ENCODE measurements around the gene SH2B2.
A peak's percentile ranks its signal among the peaks of the same experiment; 100 is the strongest.

The SH2B2 gene

GRCh38 chr7:102272917-102273748 lies 13.5 kb upstream of the SH2B2 start:
- TF ChIP-seq CTCF (IDR thresholded peaks at IDR 0.05; ENCODE audit: extremely low read depth, insufficient read depth, missing control alignments) = no peak
- in situ Hi-C loops (cut with MboI; ENCODE audit: low pct_unique_long_range_greater_than_20kb, low sequenced_read_pairs, unreplicated experiment) = no loop called here
- DNase-seq (ENCODE audit: low spot score) = no peak

- in situ Hi-C loops (cut with MboI; ENCODE audit: low pct_unique_long_range_greater_than_20kb, low sequenced_read_pairs, unreplicated experiment) = no loop called here
- DNase-seq (ENCODE audit: low spot score) = no peak
- no peak for TF ChIP-seq CTCF (IDR thresholded peaks at IDR 0.05; ENCODE audit: extremely low read depth, insufficient read depth, missing control alignments)
Measured at GRCh38 chr7:102273749-102274712, 12.6 kb upstream of the SH2B2 start.

- in situ Hi-C loops (cut with MboI; ENCODE audit: low pct_unique_long_range_greater_than_20kb, low sequenced_read_pairs, unreplicated experiment) = loop anchor here (5.0 kb wide), 1 partner anchor 117 kb away; no protein-coding TSS in a partner anchor
- no peak for TF ChIP-seq CTCF (IDR thresholded peaks at IDR 0.05; ENCODE audit: extremely low read depth, insufficient read depth, missing control alignments)
- no peak for DNase-seq (ENCODE audit: low spot score)
Measured at GRCh38 chr7:102275123-102275703, 11.5 kb upstream of the SH2B2 start.

- DNase-seq (ENCODE audit: low spot score) = no peak
- TF ChIP-seq CTCF (IDR thresholded peaks at IDR 0.05; ENCODE audit: extremely low read depth, insufficient read depth, missing control alignments) = no peak
- in situ Hi-C loops (cut with MboI; ENCODE audit: low pct_unique_long_range_greater_than_20kb, low sequenced_read_pairs, unreplicated experiment) = loop anchor here (5.0 kb wide), 1 partner anchor 114 kb away; no protein-coding TSS in a partner anchor
Measured at GRCh38 chr7:102277901-102278300, 8.8 kb upstream of the SH2B2 start.

GRCh38 chr7:102279537-102280400 lies 6.9 kb upstream of the SH2B2 start:
- in situ Hi-C loops (cut with MboI; ENCODE audit: low pct_unique_long_range_greater_than_20kb, low sequenced_read_pairs, unreplicated experiment) = loop anchor here (5.0 kb wide), 1 partner anchor 113 kb away; no protein-coding TSS in a partner anchor
- peak; percentile 87 for DNase-seq (ENCODE audit: low spot score)
- TF ChIP-seq CTCF (IDR thresholded peaks at IDR 0.05; ENCODE audit: extremely low read depth, insufficient read depth, missing control alignments) = peak; percentile 93

All from GM13977 (cell line).